ENCODE results near the gene MFN2. TPM values are rescaled to one million over a fixed set of nuclear protein-coding genes. Genes with fewer than 3 reads are reported as not detected.

The MFN2 gene
- total and polyA plus RNA-seq, 11 donors = 263 to 900 (median 625) TPM

GRCh38 chr1:11960715-11961114 is 19.5 kb upstream of the MFN2 start:
- Histone ChIP-seq H3K27ac (peak overlapping the region in 2 of 12 donors; percentile 6 to 87), H3K36me3 (peaks cover 0 to 99% (median 89%) of the 10 kb centered on the region in 9 donors), H3K4me3 (no peak overlapping the region), H3K27me3 (no peaks in the 10 kb centered on the region), H3K4me1 (peaks cover 0 to 19% (median 0%) of the 10 kb centered on the region in 12 donors), H3K9me3 (no peaks in the 10 kb centered on the region)
- DNase-seq = no peak
- WGBS, 4 donors = 80 to 89% (median 84%) methylated on average over 5 to 6 of the region's 6 CpGs
- ATAC-seq = peak in 3 of 4 donors; percentile 38 to 48 (median 47)
- intact Hi-C loops (cut with DNase I) = loop anchor here in 2 of 10 donors (10.0 kb wide), 1 partner anchor 126 kb away; no protein-coding TSS in a partner anchor
- no peak for TF ChIP-seq POLR2A (IDR thresholded peaks at IDR 0.05)

GRCh38 chr1:11961230-11961629 is 19.0 kb upstream of the MFN2 start:
- no peak for DNase-seq
- H3K4me1 ChIP-seq = peaks cover 0 to 19% (median 0%) of the 10 kb centered on the region in 12 donors
- H3K27ac ChIP-seq = peak overlapping the region in 2 of 12 donors; percentile 6 to 87
- peak in 1 of 4 donors; percentile 45 for ATAC-seq
- no peaks in the 10 kb centered on the region for H3K27me3 ChIP-seq
- H3K9me3 ChIP-seq = no peaks in the 10 kb centered on the region
- peaks cover 0 to 100% (median 88%) of the 10 kb centered on the region in 9 donors for H3K36me3 ChIP-seq
- TF ChIP-seq CTCF (IDR thresholded peaks at IDR 0.05) (no peak), POLR2A (IDR thresholded peaks at IDR 0.05) (no peak)
- intact Hi-C loops (cut with DNase I) = loop anchor here in 2 of 10 donors (10.0 kb wide), 1 partner anchor 126 kb away; no protein-coding TSS in a partner anchor
- no peak overlapping the region for H3K4me3 ChIP-seq
- 67 to 79% (median 74%) methylated on average over 4 of the region's 4 CpGs for WGBS, 4 donors

GRCh38 chr1:11963622-11964021 is 16.6 kb upstream of the MFN2 start:
- Histone ChIP-seq H3K27ac (no peak overlapping the region), H3K9me3 (no peaks in the 10 kb centered on the region), H3K4me3 (no peak overlapping the region), H3K4me1 (peaks cover 0 to 19% (median 0%) of the 10 kb centered on the region in 12 donors), H3K27me3 (no peaks in the 10 kb centered on the region), H3K36me3 (peaks cover 0 to 96% (median 77%) of the 10 kb centered on the region in 9 donors)
- ATAC-seq (no peak), DNase-seq (no peak)
- intact Hi-C loops (cut with DNase I) = loop anchor here in 2 of 10 donors (10.0 kb wide), 1 partner anchor 129 kb away; no protein-coding TSS in a partner anchor
- TF ChIP-seq POLR2A (IDR thresholded peaks at IDR 0.05) (no peak), CTCF (IDR thresholded peaks at IDR 0.05) (no peak)
- WGBS, 4 donors = 68 to 78% (median 75%) methylated on average over 3 of the region's 3 CpGs

- DNase-seq (no peak), ATAC-seq (no peak)
- Histone ChIP-seq H3K27ac (no peak overlapping the region), H3K9me3 (no peaks in the 10 kb centered on the region), H3K36me3 (peaks cover 0 to 94% (median 82%) of the 10 kb centered on the region in 9 donors), H3K27me3 (no peaks in the 10 kb centered on the region), H3K4me3 (no peak overlapping the region), H3K4me1 (peaks cover 0 to 19% (median 0%) of the 10 kb centered on the region in 12 donors)
- WGBS, 4 donors = 85 to 93% (median 88%) methylated on average over 12 of the region's 12 CpGs
- no peak for TF ChIP-seq POLR2A (IDR thresholded peaks at IDR 0.05)
- no peak for TF ChIP-seq CTCF (IDR thresholded peaks at IDR 0.05)
- intact Hi-C loops (cut with DNase I) = loop anchor here in 9 of 10 donors (5.0 to 10.0 kb wide), 3 partner anchors 57 to 130 kb away; no protein-coding TSS in a partner anchor
These were observed 15.6 kb upstream of the MFN2 start for GRCh38 chr1:11964656-11965055.

Measured in heart left ventricle (tissue), 16 donors.